B cell (primary cell): ENCODE measurements around the gene UTP3. TPM values are rescaled to one million over a fixed set of nuclear protein-coding genes. Genes with fewer than 3 reads are reported as not detected.

Experiments used
- ATAC-seq: fragments of 200-7000 bp; cut with Tn5 transposase; one replicate; pipeline ENCODE4 v1.10.0; 2021; ENCODE audit warnings: low read depth, mild to moderate bottlenecking, moderate number of reproducible peaks, moderate library complexity
- CTCF ChIA-PET: fragments of 350-600 bp; sonication (Branson Sonifier 250); formaldehyde crosslinking; loops from one replicate; lab custom pipeline; 2021; ENCODE audit warnings: antibody characterized with exemption, inconsistent platforms; lab: Charles Lee
- POLR2A ChIA-PET: fragments of 350-600 bp; sonication (Branson Sonifier 250); formaldehyde crosslinking; loops from one replicate; lab custom pipeline; 2021; ENCODE audit warnings: antibody characterized with exemption; lab: Charles Lee
- DNase-seq: peaks from one replicate; pipeline ENCODE4 v3.0.0; 2013
- H2AFZ ChIP-seq: 2 replicates; pipeline ENCODE4 v1.6.1; 2012; ENCODE audit warnings: mild to moderate bottlenecking, low read depth, low read length; ENCODE audit not compliant: insufficient read depth, poor library complexity, severe bottlenecking
- H3K27ac ChIP-seq, 2 donors: 1 replicate in 1 of 2; 2 replicates in 1 of 2; pipeline ENCODE4 v1.5.1; 2012 to 2013; ENCODE audit warnings: low read length in 2 of 2, mild to moderate bottlenecking in 2 of 2, moderate library complexity in 1 of 2
- H3K27me3 ChIP-seq, 4 experiments: fragments of 200-600 bp in 1 of 4; sonication (generic) in 1 of 4; replicated peaks in 1 of 4; 1 replicate in 2 of 4; 2 replicates in 2 of 4; pipeline versions ENCODE4 v1.6.1 to v1.7.0; 2013 to 2016; ENCODE audit warnings: low read length in 3 of 4, mild to moderate bottlenecking in 2 of 4, mixed read lengths in 1 of 4, moderate library complexity in 1 of 4; ENCODE audit not compliant: insufficient read depth in 4 of 4, control insufficient read depth in 3 of 4; ENCODE audit errors: control extremely low read depth in 1 of 4
- H3K36me3 ChIP-seq, 2 experiments: replicated peaks in 1 of 2; 1 replicate in 1 of 2; 2 replicates in 1 of 2; pipeline versions ENCODE4 v1.6.1 to v1.7.1; 2013; ENCODE audit warnings: low read length in 1 of 2; ENCODE audit not compliant: insufficient read depth in 2 of 2, control insufficient read depth in 1 of 2; ENCODE audit errors: control extremely low read depth in 1 of 2, extremely low read depth in 1 of 2
- H3K4me1 ChIP-seq, 2 donors: fragments of 200-600 bp in 1 of 2; sonication (generic) in 1 of 2; 1 replicate in 1 of 2; 2 replicates in 1 of 2; pipeline versions ENCODE4 v1.5.1 to v1.6.1; 2013 to 2017; ENCODE audit warnings: low read length in 2 of 2; ENCODE audit not compliant: control insufficient read depth in 2 of 2, insufficient read depth in 2 of 2
- H3K4me2 ChIP-seq: replicated peaks from 2 replicates; pipeline ENCODE3; 2012; ENCODE audit warnings: mild to moderate bottlenecking, low read depth, low read length; ENCODE audit not compliant: poor library complexity, severe bottlenecking
- H3K4me3 ChIP-seq, 5 experiments: fragments of 200-600 bp in 1 of 5; sonication (generic) in 1 of 5; 1 replicate in 3 of 5; 2 replicates in 2 of 5; pipeline versions ENCODE4 v1.5.1 to v1.7.0; 2011 to 2016; ENCODE audit warnings: low read length in 4 of 5, mild to moderate bottlenecking in 4 of 5, low read depth in 2 of 5, control low read depth in 1 of 5, moderate library complexity in 1 of 5; ENCODE audit not compliant: insufficient read depth in 1 of 5; ENCODE audit errors: control extremely low read depth in 1 of 5, extremely low read depth in 1 of 5
- H3K79me2 ChIP-seq: fragments of 200-600 bp; sonication (generic); one replicate; pipeline ENCODE4 v1.6.0; 2016; ENCODE audit warnings: low read length; ENCODE audit not compliant: control insufficient read depth, insufficient read depth
- H3K9ac ChIP-seq: fragments of 200-600 bp; sonication (generic); 2 replicates; pipeline ENCODE4 v1.6.1; 2017; ENCODE audit warnings: mild to moderate bottlenecking, low read length, moderate library complexity
- H3K9me3 ChIP-seq, 3 donors: one replicate each; pipeline versions ENCODE4 v1.6.1 to v1.7.1; 2013; ENCODE audit warnings: low read length in 2 of 3; ENCODE audit not compliant: control insufficient read depth in 2 of 3, insufficient read depth in 1 of 3; ENCODE audit errors: control extremely low read depth in 1 of 3
- H4K20me1 ChIP-seq: 2 replicates; pipeline ENCODE4 v1.6.0; 2012; ENCODE audit warnings: mild to moderate bottlenecking, low read length; ENCODE audit not compliant: insufficient read depth, control insufficient read depth, poor library complexity, severe bottlenecking
- H3K27ac Mint-ChIP-seq: one replicate; pipeline ENCODE4 v1.8.0; 2021; ENCODE audit warnings: mixed read lengths
- H3K27me3 Mint-ChIP-seq: one replicate; pipeline ENCODE4 v1.8.0; 2021; ENCODE audit warnings: mixed read lengths
- H3K4me1 Mint-ChIP-seq: one replicate; pipeline ENCODE4 v1.8.0; 2021; ENCODE audit warnings: mixed read lengths
- H3K4me3 Mint-ChIP-seq: one replicate; pipeline ENCODE4 v1.8.0; 2021; ENCODE audit warnings: mixed read lengths
- H3K9me3 Mint-ChIP-seq: one replicate; pipeline ENCODE4 v1.8.0; 2022; ENCODE audit warnings: mixed read lengths; ENCODE audit not compliant: insufficient read depth
- CTCF ChIP-seq: fragments of 200-600 bp; IDR thresholded peaks from one replicate; pipeline ENCODE4 v1.8.0; 2022; ENCODE audit warnings: antibody characterized with exemption, mild to moderate bottlenecking
- EZH2 ChIP-seq: IDR thresholded peaks from 2 replicates; pipeline ENCODE4 v1.6.1; 2012; ENCODE audit warnings: borderline replicate concordance, low read depth, mild to moderate bottlenecking, moderate library complexity, low read length; ENCODE audit not compliant: insufficient read depth, poor library complexity, severe bottlenecking
- WGBS: methylation state at CpG from one replicate; pipeline ENCODE4 v1.1.5; 2013; ENCODE audit warnings: missing lambda C conversion rate; ENCODE audit not compliant: insufficient coverage; 5-methylcytosine and 5-hydroxymethylcytosine counted together
- intact Hi-C: fragments of 100-400 bp; cut with micrococcal nuclease; formaldehyde crosslinking; loops from one replicate; pipeline ENCODE4 v1.10.0; 2022
- polyA plus RNA-seq: library from polyadenylated mRNA; depleted of rRNA; stranded (reverse); fragments of >200 nt; gene quantifications from 2 replicates; pipeline ENCODE4 v1.2.3, GENCODE V29; 2012
- total RNA-seq, 2 donors: library from RNA; stranded (reverse); fragments of 120-200 nt in 1 of 2; gene quantifications; 1 replicate in 1 of 2; 2 replicates in 1 of 2; pipeline versions ENCODE4 v1.2.3 to v1.2.4, GENCODE V29; 2013 to 2022

Gene UTP3
- total and polyA plus RNA-seq, 2 donors (not counting 1 experiment from before 2014, with no cell fraction given): 6.2 to 42.2 TPM

DNA sequence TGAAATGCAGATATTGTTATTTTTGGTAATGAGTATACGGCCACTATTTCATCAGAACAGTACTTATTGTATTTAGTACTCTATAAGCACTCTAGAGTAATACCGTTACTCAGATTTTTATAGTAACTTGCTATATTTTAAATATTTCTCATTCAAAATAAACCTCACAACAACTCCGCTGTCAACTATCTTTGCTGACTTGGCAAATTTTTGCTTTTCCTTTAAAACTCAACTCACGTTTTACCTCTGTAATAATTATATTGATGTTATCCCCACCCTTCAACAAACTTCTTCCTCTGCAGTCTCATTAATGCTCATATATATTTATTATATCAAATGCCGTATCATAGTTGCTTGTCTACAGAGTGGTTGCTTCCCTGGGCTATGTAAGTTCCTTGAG is 31.0 kb upstream of the UTP3 start:
- no peaks in the 10 kb centered on the region for H3K27me3 Mint-ChIP-seq
- no peak for DNase-seq
- TF ChIP-seq CTCF (no peak), EZH2 (no peak)
- H3K27ac ChIP-seq: no peak overlapping the region
- H3K4me3 ChIP-seq: no peak overlapping the region
- H3K4me3 Mint-ChIP-seq: no peak overlapping the region
- H3K9me3 ChIP-seq: no peaks in the 10 kb centered on the region
- H3K36me3 ChIP-seq: peaks cover 11 to 58% of the 10 kb centered on the region in 2 experiments
- H3K4me1 ChIP-seq: peaks cover 0 to 7% of the 10 kb centered on the region in 2 donors
- no peaks in the 10 kb centered on the region for H3K27me3 ChIP-seq
- H3K4me2 ChIP-seq: no peak overlapping the region
- ChIA-PET POLR2A (interaction anchor here (0.6 kb wide), 1 partner anchor 244 kb away, joined by 10 read pairs; no protein-coding TSS in a partner anchor), CTCF (interaction anchor here (1.5 to 1.6 kb wide), 2 partner anchors 9 to 48 kb away, joined by 6 to 10 read pairs; partner anchors contain the start of gene JCHAIN)
- H2AFZ ChIP-seq: no peak overlapping the region
- no CpG with 5 or more reads among the region's 5 CpGs for WGBS
- H3K79me2 ChIP-seq: peaks cover 12% of the 10 kb centered on the region
- no peak overlapping the region for H3K27ac Mint-ChIP-seq
- ATAC-seq: no peak
- no peak overlapping the region for H3K9ac ChIP-seq
- no peaks in the 10 kb centered on the region for H3K9me3 Mint-ChIP-seq
- H3K4me1 Mint-ChIP-seq: peaks cover 26% of the 10 kb centered on the region
- intact Hi-C loops: no loop called here
- no peaks in the 10 kb centered on the region for H4K20me1 ChIP-seq

- Histone ChIP-seq H3K79me2 (peaks cover 16% of the 10 kb centered on the region), H3K9me3 (no peaks in the 10 kb centered on the region), H3K27me3 (no peaks in the 10 kb centered on the region), H3K4me2 (no peak overlapping the region), H3K36me3 (peaks cover 13 to 54% of the 10 kb centered on the region in 2 experiments), H3K9ac (no peak overlapping the region), H4K20me1 (no peaks in the 10 kb centered on the region), H2AFZ (no peak overlapping the region), H3K4me3 (no peak overlapping the region), H3K27ac (peak overlapping the region in 1 of 2 donors; percentile 30), H3K4me1 (peaks cover 0 to 11% of the 10 kb centered on the region in 2 donors)
- TF ChIP-seq CTCF (no peak), EZH2 (no peak)
- H3K4me1 Mint-ChIP-seq: peaks cover 26% of the 10 kb centered on the region
- DNase-seq (no peak), ATAC-seq (no peak)
- ChIA-PET POLR2A (no interaction called here), CTCF (no interaction called here)
- 91% methylated on average over 3 of the region's 3 CpGs for WGBS
- H3K4me3 Mint-ChIP-seq: no peak overlapping the region
- no peaks in the 10 kb centered on the region for H3K27me3 Mint-ChIP-seq
- H3K27ac Mint-ChIP-seq: peak overlapping the region; percentile 28
- intact Hi-C loops: no loop called here
- H3K9me3 Mint-ChIP-seq: no peaks in the 10 kb centered on the region
Measured at GRCh38 chr4:70658418-70658817, 29.9 kb upstream of the UTP3 start.
